Stomach (tissue), 9 donors: Measurements from ENCODE around the gene MUC5AC. TPM values are rescaled to one million over a fixed set of nuclear protein-coding genes. Genes with fewer than 3 reads are reported as not detected.

ENCODE experiments used
- DNase-seq, 2 donors: peaks; one replicate each; pipeline versions ENCODE4 v3.0.0 to v3.0.0-alpha.2; 2013 to 2019
- H3K27ac ChIP-seq, 5 donors: fragments of 200-600 bp in 4 of 5; sonication (generic) in 4 of 5; one replicate each; pipeline ENCODE4 v1.5.1; 2013 to 2019; ENCODE audit warnings: mild to moderate bottlenecking in 1 of 5, moderate library complexity in 1 of 5
- H3K27me3 ChIP-seq, 3 donors: fragments of 200-600 bp; sonication (generic); one replicate each; pipeline ENCODE4 v1.5.1; 2017 to 2019; ENCODE audit warnings: mixed run types in 1 of 3
- H3K36me3 ChIP-seq, 4 donors: fragments of 200-600 bp; sonication (generic); 1 replicate in 3 of 4; 2 replicates in 1 of 4; pipeline ENCODE4 v1.5.1; 2016 to 2019
- H3K4me1 ChIP-seq, 4 donors: fragments of 200-600 bp; sonication (generic); one replicate each; pipeline ENCODE4 v1.5.1; 2016 to 2019
- H3K4me3 ChIP-seq, 4 donors: fragments of 200-600 bp; sonication (generic) in 3 of 4; one replicate each; pipeline ENCODE4 v1.5.1; 2016 to 2019; ENCODE audit warnings: mild to moderate bottlenecking in 1 of 4
- H3K9me3 ChIP-seq, 4 donors: fragments of 200-600 bp; sonication (generic); one replicate each; pipeline ENCODE4 v1.5.1; 2016 to 2019
- CTCF ChIP-seq, 7 experiments: fragments of 450-650 bp in 4 of 7; fragments of 200-600 bp in 3 of 7; sonication (generic) in 3 of 7; IDR thresholded peaks; one replicate each; pipeline ENCODE4 v1.5.1; 2016 to 2019; ENCODE audit warnings: antibody characterized with exemption in 7 of 7, control low read depth in 2 of 7, mild to moderate bottlenecking in 1 of 7
- EP300 ChIP-seq: sonication (generic); formaldehyde crosslinking; IDR thresholded peaks from one replicate; pipeline ENCODE4 v1.6.1; 2017; ENCODE audit warnings: antibody characterized with exemption
- POLR2A ChIP-seq, 4 donors: fragments of 450-650 bp; IDR thresholded peaks; one replicate each; pipeline ENCODE4 v1.6.1; 2016; ENCODE audit warnings: antibody characterized with exemption in 4 of 4, control low read depth in 2 of 4, mild to moderate bottlenecking in 1 of 4, moderate library complexity in 1 of 4
- POLR2AphosphoS5 ChIP-seq, 3 donors: sonication (generic); formaldehyde crosslinking; IDR thresholded peaks; one replicate each; pipeline ENCODE4 v1.6.1; 2016; ENCODE audit warnings: antibody characterized with exemption in 3 of 3
- WGBS, 5 donors: extraction: QIAGEN DNeasy Blood & Tissue Kit in 3 of 5; methylation state at CpG; one replicate each; pipeline versions ENCODE4 v1.1.5 to v1.1.7; 2013 to 2018; 5-methylcytosine and 5-hydroxymethylcytosine counted together
- intact Hi-C: fragments of 100-400 bp; cut with DNase I; formaldehyde crosslinking; loops from one replicate; pipeline ENCODE4 v1.15.1; 2023; ENCODE audit warnings: low total_unique reads
- polyA plus RNA-seq, 3 donors: library from polyadenylated mRNA; stranded (reverse); fragments of 200-250 nt; gene quantifications; one replicate each; pipeline ENCODE4 v1.2.3, GENCODE V29; 2013
- total RNA-seq, 5 donors: library from RNA; depleted of rRNA; stranded (reverse); fragments of >200 nt; gene quantifications; one replicate each; pipeline versions ENCODE4 v1.1.0 to v1.2.3, GENCODE V29; 2014 to 2016
- donor health status: healthy with polysubstance abuse.
- donor health status: Bipolar disorder and iron deficiency.
- donor health status: healthy.

The MUC5AC gene
- total and polyA plus RNA-seq, 8 donors = 2.0 to 1,253 (median 171) TPM

- Histone ChIP-seq H3K27me3 (peaks cover 0 to 49% (median 3%) of the 10 kb centered on the region in 3 donors), H3K36me3 (no peaks in the 10 kb centered on the region), H3K9me3 (no peaks in the 10 kb centered on the region), H3K4me3 (no peak overlapping the region), H3K4me1 (peaks cover 0 to 5% (median 0%) of the 10 kb centered on the region in 4 donors), H3K27ac (no peak overlapping the region)
- DNase-seq = no peak
- no peak for TF ChIP-seq EP300
- TF ChIP-seq POLR2A (IDR thresholded peaks at IDR 0.05) = no peak
- TF ChIP-seq CTCF (IDR thresholded peaks at IDR 0.05) = no peak
- TF ChIP-seq POLR2AphosphoS5 (IDR thresholded peaks at IDR 0.05) = no peak
- 75 to 87% (median 81%) methylated on average over 3 to 6 of the region's 6 CpGs for WGBS, 5 donors
- intact Hi-C loops = no loop called here
These were observed 39.8 kb upstream of the MUC5AC start for GRCh38 chr11:1117992-1118391.

DNA sequence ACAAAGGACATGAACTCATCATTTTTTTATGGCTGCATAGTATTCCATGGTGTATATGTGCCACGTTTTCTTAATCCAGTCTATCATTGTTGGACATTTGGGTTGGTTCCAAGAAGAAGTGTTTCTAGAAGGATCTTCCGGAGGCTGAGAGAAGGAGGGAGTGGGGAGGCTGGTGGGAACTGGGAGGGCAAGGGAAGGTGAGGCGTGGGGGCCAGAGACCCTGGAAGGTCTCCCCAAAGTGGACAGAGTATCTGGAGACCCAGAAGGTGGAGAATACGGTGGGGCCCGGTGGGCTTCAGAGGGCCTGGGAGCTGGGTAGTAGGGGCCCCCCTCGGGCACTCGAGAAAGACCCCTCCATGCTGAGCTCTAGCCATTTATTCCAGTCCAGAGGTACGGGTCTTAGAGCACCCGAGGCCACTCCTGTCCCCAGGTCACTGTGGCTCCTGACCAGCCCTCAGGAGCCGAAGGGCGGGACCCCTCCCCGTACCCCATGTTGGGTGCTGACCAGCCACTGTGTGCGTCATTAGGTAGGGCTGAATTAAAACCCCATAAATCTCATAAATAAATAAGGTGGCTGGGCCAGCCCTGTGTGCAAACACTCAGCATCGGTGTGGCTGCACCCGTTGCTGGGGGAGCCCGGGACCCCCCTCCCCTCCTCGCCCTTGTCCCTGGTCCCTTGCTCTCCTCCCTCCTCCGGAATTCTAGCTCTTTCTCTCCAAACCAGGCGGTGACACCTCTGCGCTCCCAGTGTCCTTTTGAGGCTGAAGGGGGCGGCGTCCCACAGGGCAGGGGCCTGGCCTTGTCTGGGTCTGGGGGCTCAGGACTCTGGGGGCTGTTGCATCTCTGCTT, 38.8 kb upstream of the MUC5AC start:
- 47 to 66% (median 60%) methylated on average over 21 to 22 of the region's 22 CpGs for WGBS, 5 donors
- peaks cover 0 to 54% (median 3%) of the 10 kb centered on the region in 3 donors for H3K27me3 ChIP-seq
- no peaks in the 10 kb centered on the region for H3K36me3 ChIP-seq
- peak; percentile 37 to 80 for DNase-seq
- H3K4me3 ChIP-seq = no peak overlapping the region
- peaks cover 0 to 5% (median 0%) of the 10 kb centered on the region in 4 donors for H3K4me1 ChIP-seq
- intact Hi-C loops = no loop called here
- no peak overlapping the region for H3K27ac ChIP-seq
- TF ChIP-seq POLR2AphosphoS5 (IDR thresholded peaks at IDR 0.05) = no peak
- no peak for TF ChIP-seq EP300
- no peak for TF ChIP-seq POLR2A (IDR thresholded peaks at IDR 0.05)
- TF ChIP-seq CTCF (IDR thresholded peaks at IDR 0.05) = no peak
- no peaks in the 10 kb centered on the region for H3K9me3 ChIP-seq

DNA sequence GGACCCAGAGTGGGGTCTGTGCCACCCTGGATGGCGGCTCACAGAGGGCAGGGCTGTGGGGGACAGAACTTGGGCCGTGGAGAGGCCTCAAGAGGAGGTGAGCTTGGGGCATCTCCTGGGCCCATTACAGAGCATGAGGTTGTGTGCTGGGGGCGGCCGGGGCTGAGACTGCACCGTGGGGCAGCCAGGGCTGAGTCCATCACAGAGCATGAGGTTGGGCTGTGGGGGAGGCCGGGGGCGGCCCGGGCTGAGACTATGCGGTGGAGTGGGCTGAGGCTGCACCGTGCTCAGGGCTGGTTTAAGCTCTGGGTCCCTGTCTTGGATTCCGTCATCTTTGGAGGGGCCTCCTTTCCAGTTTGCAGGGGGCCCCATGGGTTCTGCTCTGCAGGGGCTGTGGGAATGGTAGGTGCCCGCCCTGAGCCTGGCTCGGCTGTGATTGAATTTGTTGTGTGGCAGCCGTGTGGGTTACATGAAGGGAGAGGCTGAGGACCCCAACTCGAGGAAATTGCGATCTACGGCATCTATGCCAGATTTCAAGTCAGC, 38.1 kb upstream of the MUC5AC start:
- DNase-seq = peak in 1 of 2 donors; percentile 17
- no peak overlapping the region for H3K4me3 ChIP-seq
- no peak overlapping the region for H3K27ac ChIP-seq
- no peaks in the 10 kb centered on the region for H3K9me3 ChIP-seq
- H3K27me3 ChIP-seq = peaks cover 0 to 54% (median 3%) of the 10 kb centered on the region in 3 donors
- intact Hi-C loops = no loop called here
- no peaks in the 10 kb centered on the region for H3K36me3 ChIP-seq
- no peak for TF ChIP-seq CTCF (IDR thresholded peaks at IDR 0.05)
- TF ChIP-seq EP300 = no peak
- no peak for TF ChIP-seq POLR2AphosphoS5 (IDR thresholded peaks at IDR 0.05)
- no peak for TF ChIP-seq POLR2A (IDR thresholded peaks at IDR 0.05)
- H3K4me1 ChIP-seq = peaks cover 0 to 5% (median 0%) of the 10 kb centered on the region in 4 donors
- 80 to 90% (median 84%) methylated on average over 16 to 17 of the region's 17 CpGs for WGBS, 5 donors

- Histone ChIP-seq H3K27me3 (peaks cover 0 to 54% (median 3%) of the 10 kb centered on the region in 3 donors), H3K36me3 (no peaks in the 10 kb centered on the region), H3K9me3 (no peaks in the 10 kb centered on the region), H3K4me3 (no peak overlapping the region), H3K4me1 (peaks cover 0 to 5% (median 0%) of the 10 kb centered on the region in 4 donors), H3K27ac (no peak overlapping the region)
- 56 to 72% (median 68%) methylated on average over 12 to 27 of the region's 27 CpGs for WGBS, 5 donors
- no peak for TF ChIP-seq POLR2A (IDR thresholded peaks at IDR 0.05)
- TF ChIP-seq CTCF (IDR thresholded peaks at IDR 0.05) = no peak
- no peak for TF ChIP-seq POLR2AphosphoS5 (IDR thresholded peaks at IDR 0.05)
- no peak for TF ChIP-seq EP300
- intact Hi-C loops = no loop called here
- peak in 1 of 2 donors; percentile 24 for DNase-seq
These were observed 37.0 kb upstream of the MUC5AC start for GRCh38 chr11:1120532-1121330.
